GM12872 (cell line): ENCODE data around the gene ABCA13.

ENCODE experiments used
- TF ChIP-seq, protein P1 (sequence below): IDR thresholded peaks from 3 replicates; pipeline ENCODE4 v1.5.1; 2011; ENCODE audit warnings: low read depth, mild to moderate bottlenecking, low read length, moderate library complexity; ENCODE audit not compliant: insufficient read depth

ABCA13 gene

DNA sequence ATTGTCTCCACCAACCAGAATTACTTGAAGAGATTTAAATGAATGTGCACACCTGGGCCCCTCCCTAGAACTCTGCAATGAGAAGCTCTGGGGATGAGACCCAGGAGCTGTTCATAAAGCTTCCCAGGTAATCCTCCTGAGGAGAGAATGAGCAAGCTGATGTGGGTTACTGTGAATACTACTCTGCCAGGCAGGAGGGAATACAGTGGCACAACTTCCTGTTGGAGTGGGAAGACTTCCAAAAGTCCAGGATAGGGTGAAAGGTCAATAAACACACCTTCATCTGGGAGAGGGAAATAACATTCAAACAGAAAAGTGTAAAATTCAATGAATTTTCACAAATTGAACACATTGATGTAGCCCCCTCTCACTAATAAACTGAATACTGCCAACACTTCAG is 351.4 kb downstream of the ABCA13 start:
- TF ChIP-seq, protein P1, sequence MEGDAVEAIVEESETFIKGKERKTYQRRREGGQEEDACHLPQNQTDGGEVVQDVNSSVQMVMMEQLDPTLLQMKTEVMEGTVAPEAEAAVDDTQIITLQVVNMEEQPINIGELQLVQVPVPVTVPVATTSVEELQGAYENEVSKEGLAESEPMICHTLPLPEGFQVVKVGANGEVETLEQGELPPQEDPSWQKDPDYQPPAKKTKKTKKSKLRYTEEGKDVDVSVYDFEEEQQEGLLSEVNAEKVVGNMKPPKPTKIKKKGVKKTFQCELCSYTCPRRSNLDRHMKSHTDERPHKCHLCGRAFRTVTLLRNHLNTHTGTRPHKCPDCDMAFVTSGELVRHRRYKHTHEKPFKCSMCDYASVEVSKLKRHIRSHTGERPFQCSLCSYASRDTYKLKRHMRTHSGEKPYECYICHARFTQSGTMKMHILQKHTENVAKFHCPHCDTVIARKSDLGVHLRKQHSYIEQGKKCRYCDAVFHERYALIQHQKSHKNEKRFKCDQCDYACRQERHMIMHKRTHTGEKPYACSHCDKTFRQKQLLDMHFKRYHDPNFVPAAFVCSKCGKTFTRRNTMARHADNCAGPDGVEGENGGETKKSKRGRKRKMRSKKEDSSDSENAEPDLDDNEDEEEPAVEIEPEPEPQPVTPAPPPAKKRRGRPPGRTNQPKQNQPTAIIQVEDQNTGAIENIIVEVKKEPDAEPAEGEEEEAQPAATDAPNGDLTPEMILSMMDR = no peak

DNA sequence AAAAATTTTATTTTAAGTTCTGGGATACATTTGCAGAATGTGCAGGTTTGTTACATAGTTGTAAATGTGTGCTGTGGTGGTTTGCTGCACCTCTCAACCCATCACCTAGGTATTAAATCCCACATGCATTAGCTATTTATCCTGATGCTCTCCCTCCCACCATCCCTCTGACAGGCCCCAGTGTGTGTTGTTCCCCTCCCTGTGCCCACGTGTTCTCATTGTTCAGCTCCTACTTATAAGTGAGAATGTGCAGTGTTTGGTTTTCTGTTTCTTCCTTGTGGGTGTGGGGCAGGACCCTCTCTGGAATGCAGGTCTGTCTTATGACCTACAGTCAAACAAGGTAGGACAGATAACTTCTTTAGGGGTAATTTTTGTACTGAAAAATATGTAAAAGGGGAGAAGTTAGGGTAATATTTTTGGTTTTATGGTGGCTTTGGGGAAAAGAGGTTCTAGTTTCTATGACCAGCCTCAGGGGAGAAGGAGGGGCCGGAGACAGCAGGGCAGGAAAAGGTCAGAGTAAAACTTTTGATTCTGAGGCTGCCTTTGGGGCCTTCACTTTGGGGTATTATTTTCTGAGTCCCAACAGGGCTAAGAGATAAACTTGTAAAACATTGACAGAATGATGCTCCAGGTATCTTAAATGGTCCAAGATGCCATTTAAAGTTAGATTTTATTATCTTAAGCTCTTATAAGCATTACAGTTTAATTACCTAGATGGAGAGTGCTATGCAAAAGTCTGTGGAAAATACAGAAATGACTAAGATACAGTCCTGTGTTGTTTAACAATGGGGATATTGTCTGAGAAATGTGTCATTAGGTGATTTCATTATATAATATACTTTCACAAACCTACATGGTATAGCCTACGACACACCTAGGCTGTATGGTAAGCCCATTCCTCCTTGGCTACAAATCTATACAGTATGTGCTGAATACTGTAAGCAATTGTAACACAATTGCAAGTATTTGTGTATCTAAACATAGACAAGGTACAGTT is 354.8 kb downstream of the ABCA13 start:
- TF ChIP-seq, protein P1 = no peak

DNA sequence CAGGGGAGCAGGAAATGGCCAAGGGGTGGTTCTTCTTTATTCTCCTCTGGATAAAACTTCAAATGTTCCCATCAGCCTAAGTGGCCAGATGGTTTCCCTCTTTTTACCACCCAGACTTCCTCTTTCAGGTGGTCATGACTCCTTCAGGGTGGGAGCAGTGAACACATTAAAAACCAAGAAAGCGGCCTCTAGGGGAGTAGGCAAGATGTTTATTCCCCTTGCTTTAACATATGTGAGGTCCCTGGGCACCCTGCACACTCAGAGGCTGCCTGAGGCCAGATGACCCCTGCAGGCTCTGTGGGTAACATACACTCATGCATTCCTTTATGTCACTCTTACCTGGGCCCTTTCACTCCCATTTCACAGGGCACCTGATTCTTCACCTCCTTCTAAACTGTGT is 357.4 kb downstream of the ABCA13 start:
- TF ChIP-seq, protein P1 = no peak

DNA sequence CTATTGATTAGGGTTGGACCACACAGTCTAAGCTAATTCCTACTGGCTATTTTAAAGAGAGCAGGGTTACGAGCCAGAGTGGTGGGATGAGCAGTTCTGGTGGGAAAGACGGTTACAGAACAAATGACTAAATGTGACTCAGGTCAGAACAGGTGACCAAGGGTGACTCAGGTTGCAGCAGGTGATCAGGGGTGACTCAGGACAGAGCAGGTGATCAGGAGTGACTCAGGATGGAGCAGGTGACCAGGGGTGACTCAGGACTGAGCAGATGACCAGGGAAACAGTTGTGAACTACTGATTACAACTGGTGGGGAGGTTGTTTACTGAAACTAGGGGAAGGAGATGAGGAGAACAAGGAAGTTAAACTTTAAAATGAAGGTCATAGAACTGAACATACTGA is 366.3 kb downstream of the ABCA13 start:
- TF ChIP-seq, protein P1 = no peak

DNA sequence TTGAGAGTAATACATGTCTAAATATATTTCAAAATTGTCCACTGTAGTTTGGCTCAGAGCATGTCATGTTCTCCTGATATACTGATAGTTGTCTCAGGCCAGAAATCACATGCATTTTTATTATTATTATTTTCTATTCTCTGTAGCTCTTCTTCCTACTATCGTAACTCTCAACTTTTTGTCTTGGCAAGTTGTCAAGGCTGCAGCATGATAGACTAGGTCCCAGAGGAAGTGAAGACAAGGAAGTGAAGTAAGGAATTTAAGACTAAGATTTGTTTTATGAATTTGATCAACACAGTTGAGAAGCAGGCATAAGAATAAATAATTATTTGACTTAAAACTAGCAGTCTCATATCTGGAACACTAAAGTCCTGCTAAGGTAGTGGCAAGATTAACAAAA is 369.5 kb downstream of the ABCA13 start:
- TF ChIP-seq, protein P1 = no peak

DNA sequence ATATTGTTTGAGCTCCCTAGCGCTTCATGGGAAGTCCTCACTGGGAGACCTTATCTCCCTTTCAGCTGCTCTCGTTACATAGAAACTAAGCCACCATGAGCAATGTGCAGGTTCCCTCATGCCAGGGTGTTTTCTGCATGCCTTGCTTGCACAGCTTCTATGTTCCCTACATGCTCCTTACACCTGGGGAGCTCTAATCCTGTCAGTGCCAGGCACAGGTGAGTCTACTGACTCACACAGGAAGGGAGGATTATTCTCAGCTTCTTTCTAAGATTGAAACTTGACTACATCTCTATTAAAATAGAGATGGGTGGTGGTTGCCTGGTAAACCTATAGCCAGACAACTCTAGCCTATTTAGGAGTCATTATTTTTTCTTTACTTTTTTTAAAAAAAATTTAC is 377.4 kb downstream of the ABCA13 start:
- TF ChIP-seq, protein P1 = no peak

DNA sequence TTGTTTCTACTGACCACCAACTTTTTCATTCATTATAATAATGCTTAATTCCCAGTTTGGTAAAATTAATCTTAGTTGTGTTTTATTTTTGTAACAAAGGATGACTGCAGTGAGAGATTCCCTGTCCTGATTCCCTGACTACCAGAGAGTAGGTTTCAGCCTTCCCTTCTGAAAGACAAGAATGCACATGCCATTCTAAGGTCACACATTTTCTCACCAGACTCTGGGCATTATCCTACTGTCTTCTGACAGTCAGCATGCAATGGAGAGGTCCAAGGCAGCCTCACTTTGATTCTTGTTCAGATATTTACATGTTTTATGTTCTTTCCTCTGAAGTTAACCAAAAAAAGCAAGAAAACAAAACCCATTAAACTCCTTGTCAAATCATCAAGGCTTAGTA is 380.4 kb downstream of the ABCA13 start:
- TF ChIP-seq, protein P1 = no peak
